Measurements from ENCODE around the gene ASTL. TPM values are rescaled to one million over a fixed set of nuclear protein-coding genes. Genes with fewer than 3 reads are reported as not detected.
A peak's percentile ranks its signal among the peaks of the same experiment; 100 is the strongest.

The ASTL gene
- total RNA-seq, 1 donor from 2014 or later = not detected

DNA sequence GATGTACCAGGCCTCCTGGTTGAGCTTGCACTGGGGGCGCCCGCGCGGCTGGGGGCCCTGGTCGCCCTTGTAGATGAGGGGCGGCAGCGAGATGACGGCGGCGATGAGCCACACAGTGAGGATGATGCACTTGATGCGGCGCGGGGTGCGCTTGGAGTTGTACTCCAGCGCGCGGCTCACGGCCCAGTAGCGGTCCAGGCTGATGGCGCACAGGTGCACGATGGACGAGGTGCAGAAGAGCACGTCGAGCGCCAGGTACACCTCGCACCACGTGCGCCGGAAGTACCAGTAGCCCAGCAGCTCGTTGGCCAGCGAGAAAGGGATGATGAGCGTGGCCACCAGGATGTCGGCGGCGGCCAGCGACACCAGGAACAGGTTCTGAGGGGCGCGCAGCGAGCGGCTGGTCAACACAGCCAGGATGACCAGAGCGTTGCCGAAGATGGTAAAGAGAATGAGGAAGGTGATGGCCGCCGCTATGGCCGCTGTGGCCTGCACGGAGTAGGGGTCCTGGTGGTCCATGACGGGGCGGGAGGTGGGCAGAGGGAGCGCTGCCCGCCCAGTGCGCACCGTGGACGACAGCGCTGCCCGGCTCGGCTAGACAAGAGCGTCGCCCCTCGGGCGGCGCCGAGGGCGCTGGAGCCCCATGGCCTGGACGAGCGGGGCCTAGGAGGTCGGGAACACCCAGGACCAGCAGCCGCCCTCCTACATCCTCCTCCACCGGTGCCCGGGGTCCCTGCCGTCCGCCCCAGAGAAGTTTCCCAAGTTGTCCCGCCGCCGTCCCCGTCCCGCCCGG is 22.5 kb downstream of the ASTL start:
- H3K79me2 ChIP-seq (ENCODE audit: insufficient read depth, low read length) = no peaks in the 10 kb centered on the region
- no peaks in the 10 kb centered on the region for H3K36me3 ChIP-seq (ENCODE audit: insufficient read depth, low read length)
- H3K27ac ChIP-seq (ENCODE audit: low read depth, low read length) = no peak overlapping the region
- H3K4me3 Mint-ChIP-seq (ENCODE audit: unreplicated experiment) = no peak overlapping the region
- peaks cover 35% of the 10 kb centered on the region for H3K27me3 ChIP-seq (ENCODE audit: insufficient read depth, low read length)
- TF ChIP-seq EZH2 (IDR thresholded peaks at IDR 0.05; ENCODE audit: insufficient read depth, low read length) (peak; percentile 77), CTCF (IDR thresholded peaks at IDR 0.05; ENCODE audit: insufficient read depth, low read depth, low read length) (no peak)
- H3K4me1 Mint-ChIP-seq (ENCODE audit: low read depth, unreplicated experiment) = no peaks in the 10 kb centered on the region
- DNase-seq (ENCODE audit: low read depth) (no peak), FAIRE-seq (no peak)
- H3K27ac Mint-ChIP-seq (ENCODE audit: unreplicated experiment) = no peak overlapping the region
- H3K4me3 ChIP-seq (ENCODE audit: insufficient read depth, low read depth, low read length) = no peak overlapping the region
- H4K20me1 ChIP-seq (ENCODE audit: insufficient read depth, low read length) = no peaks in the 10 kb centered on the region
- peaks cover 75% of the 10 kb centered on the region for H3K27me3 Mint-ChIP-seq (ENCODE audit: low read depth, unreplicated experiment)
- no peak overlapping the region for H3K9ac ChIP-seq (ENCODE audit: low read length)
- peaks cover 2% of the 10 kb centered on the region for H3K4me1 ChIP-seq (ENCODE audit: insufficient read depth, low read length)
- peaks cover 5% of the 10 kb centered on the region for H3K9me3 Mint-ChIP-seq (ENCODE audit: unreplicated experiment)
- no peak overlapping the region for H2AFZ ChIP-seq (ENCODE audit: low read depth, low read length)
- H3K9me3 ChIP-seq (ENCODE audit: insufficient read depth, low read depth, low read length) = no peaks in the 10 kb centered on the region
- H3K36me3 Mint-ChIP-seq (ENCODE audit: low read depth, unreplicated experiment) = peaks cover 2% of the 10 kb centered on the region
- peak overlapping the region; percentile 76 for H3K4me2 ChIP-seq (ENCODE audit: low read length)

DNA sequence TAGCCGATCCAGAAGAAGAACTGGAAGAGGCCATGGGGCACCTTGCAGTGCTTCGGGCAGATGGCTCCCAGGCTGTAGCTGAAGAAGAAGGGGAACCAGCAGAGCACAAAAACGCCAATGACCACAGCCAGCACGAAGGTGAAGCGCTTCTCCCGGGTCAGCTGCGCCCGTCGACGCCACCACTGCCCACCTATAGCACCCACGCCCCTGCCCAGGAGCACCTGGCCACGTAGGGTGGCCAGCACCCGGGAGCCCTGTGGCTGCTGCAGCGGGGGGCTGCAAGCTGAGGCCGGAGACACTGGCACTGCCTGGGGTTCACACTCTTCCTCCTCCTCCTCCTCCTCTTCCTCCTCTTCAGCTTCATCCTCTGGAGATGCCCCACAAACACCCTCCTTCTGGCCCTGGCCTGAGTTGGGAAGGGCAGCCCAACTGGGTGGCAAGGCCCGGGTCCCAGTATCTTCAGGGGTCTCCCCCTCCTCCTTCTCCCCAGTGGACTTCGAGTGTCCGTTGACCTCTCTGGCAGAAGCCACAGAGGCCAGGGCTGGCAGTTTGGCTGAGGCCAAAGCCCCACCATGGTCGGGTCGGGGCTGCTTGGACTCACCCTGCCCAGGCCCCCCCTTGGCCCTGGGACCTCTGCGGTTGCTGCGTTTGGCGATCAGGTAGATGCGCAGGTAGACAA is 23.3 kb downstream of the ASTL start:
- H3K4me3 Mint-ChIP-seq (ENCODE audit: unreplicated experiment) = peak overlapping the region; percentile 67
- H3K27me3 ChIP-seq (ENCODE audit: insufficient read depth, low read length) = peaks cover 32% of the 10 kb centered on the region
- H3K4me3 ChIP-seq (ENCODE audit: insufficient read depth, low read depth, low read length) = no peak overlapping the region
- H3K9me3 ChIP-seq (ENCODE audit: insufficient read depth, low read depth, low read length) = no peaks in the 10 kb centered on the region
- H3K4me2 ChIP-seq (ENCODE audit: low read length) = no peak overlapping the region
- H4K20me1 ChIP-seq (ENCODE audit: insufficient read depth, low read length) = no peaks in the 10 kb centered on the region
- no peak overlapping the region for H2AFZ ChIP-seq (ENCODE audit: low read depth, low read length)
- no peak for FAIRE-seq
- no peaks in the 10 kb centered on the region for H3K79me2 ChIP-seq (ENCODE audit: insufficient read depth, low read length)
- H3K4me1 Mint-ChIP-seq (ENCODE audit: low read depth, unreplicated experiment) = no peaks in the 10 kb centered on the region
- H3K9ac ChIP-seq (ENCODE audit: low read length) = no peak overlapping the region
- no peak overlapping the region for H3K27ac Mint-ChIP-seq (ENCODE audit: unreplicated experiment)
- H3K9me3 Mint-ChIP-seq (ENCODE audit: unreplicated experiment) = peaks cover 4% of the 10 kb centered on the region
- TF ChIP-seq CTCF (IDR thresholded peaks at IDR 0.05; ENCODE audit: insufficient read depth, low read depth, low read length) = no peak
- TF ChIP-seq EZH2 (IDR thresholded peaks at IDR 0.05; ENCODE audit: insufficient read depth, low read length) = no peak
- DNase-seq (ENCODE audit: low read depth) = no peak
- H3K4me1 ChIP-seq (ENCODE audit: insufficient read depth, low read length) = peaks cover 2% of the 10 kb centered on the region
- no peaks in the 10 kb centered on the region for H3K36me3 ChIP-seq (ENCODE audit: insufficient read depth, low read length)
- peaks cover 71% of the 10 kb centered on the region for H3K27me3 Mint-ChIP-seq (ENCODE audit: low read depth, unreplicated experiment)
- no peak overlapping the region for H3K27ac ChIP-seq (ENCODE audit: low read depth, low read length)
- peaks cover 1% of the 10 kb centered on the region for H3K36me3 Mint-ChIP-seq (ENCODE audit: low read depth, unreplicated experiment)

- no peak overlapping the region for H3K4me3 Mint-ChIP-seq (ENCODE audit: unreplicated experiment)
- FAIRE-seq (no peak), DNase-seq (ENCODE audit: low read depth) (no peak)
- H3K9ac ChIP-seq (ENCODE audit: low read length) = no peak overlapping the region
- no peak overlapping the region for H3K27ac Mint-ChIP-seq (ENCODE audit: unreplicated experiment)
- H3K9me3 ChIP-seq (ENCODE audit: insufficient read depth, low read depth, low read length) = no peaks in the 10 kb centered on the region
- H2AFZ ChIP-seq (ENCODE audit: low read depth, low read length) = no peak overlapping the region
- peaks cover 31% of the 10 kb centered on the region for H3K27me3 ChIP-seq (ENCODE audit: insufficient read depth, low read length)
- H3K4me3 ChIP-seq (ENCODE audit: insufficient read depth, low read depth, low read length) = no peak overlapping the region
- no peaks in the 10 kb centered on the region for H3K79me2 ChIP-seq (ENCODE audit: insufficient read depth, low read length)
- H3K27me3 Mint-ChIP-seq (ENCODE audit: low read depth, unreplicated experiment) = peaks cover 69% of the 10 kb centered on the region
- H3K27ac ChIP-seq (ENCODE audit: low read depth, low read length) = no peak overlapping the region
- no peak overlapping the region for H3K4me2 ChIP-seq (ENCODE audit: low read length)
- H3K4me1 ChIP-seq (ENCODE audit: insufficient read depth, low read length) = peaks cover 2% of the 10 kb centered on the region
- no peaks in the 10 kb centered on the region for H3K36me3 Mint-ChIP-seq (ENCODE audit: low read depth, unreplicated experiment)
- no peaks in the 10 kb centered on the region for H4K20me1 ChIP-seq (ENCODE audit: insufficient read depth, low read length)
- no peaks in the 10 kb centered on the region for H3K36me3 ChIP-seq (ENCODE audit: insufficient read depth, low read length)
- no peaks in the 10 kb centered on the region for H3K4me1 Mint-ChIP-seq (ENCODE audit: low read depth, unreplicated experiment)
- no peak for TF ChIP-seq EZH2 (IDR thresholded peaks at IDR 0.05; ENCODE audit: insufficient read depth, low read length)
- no peak for TF ChIP-seq CTCF (IDR thresholded peaks at IDR 0.05; ENCODE audit: insufficient read depth, low read depth, low read length)
- H3K9me3 Mint-ChIP-seq (ENCODE audit: unreplicated experiment) = peaks cover 4% of the 10 kb centered on the region
Measured at GRCh38 chr2:96114546-96114902, 23.8 kb downstream of the ASTL start.

All from astrocyte (in vitro differentiated cells and primary cell).